Measurements from ENCODE around the gene EPB41L4B.

EPB41L4B gene

GRCh38 chr9:109310486-109310901 is 10.4 kb downstream of the EPB41L4B start:
- no peaks in the 10 kb centered on the region for H3K9me3 ChIP-seq (ENCODE audit: control insufficient read depth, insufficient read depth, low read length)
- no peaks in the 10 kb centered on the region for H3K27me3 ChIP-seq (ENCODE audit: control insufficient read depth, insufficient read depth, low read length)
- H3K4me3 ChIP-seq (ENCODE audit: low read depth, low read length): no peak overlapping the region
- no peaks in the 10 kb centered on the region for H3K36me3 ChIP-seq (ENCODE audit: control insufficient read depth, insufficient read depth, low read length)
- H3K9ac ChIP-seq (ENCODE audit: low read depth, low read length): no peak overlapping the region
- H3K4me1 ChIP-seq (ENCODE audit: control insufficient read depth, insufficient read depth, low read length): peaks cover 18% of the 10 kb centered on the region

- no peaks in the 10 kb centered on the region for H3K36me3 ChIP-seq (ENCODE audit: control insufficient read depth, insufficient read depth, low read length)
- no peaks in the 10 kb centered on the region for H3K9me3 ChIP-seq (ENCODE audit: control insufficient read depth, insufficient read depth, low read length)
- H3K27me3 ChIP-seq (ENCODE audit: control insufficient read depth, insufficient read depth, low read length): no peaks in the 10 kb centered on the region
- H3K4me1 ChIP-seq (ENCODE audit: control insufficient read depth, insufficient read depth, low read length): peaks cover 10% of the 10 kb centered on the region
- H3K9ac ChIP-seq (ENCODE audit: low read depth, low read length): no peak overlapping the region
- H3K4me3 ChIP-seq (ENCODE audit: low read depth, low read length): no peak overlapping the region
These were observed 11.6 kb downstream of the EPB41L4B start for GRCh38 chr9:109309282-109309681.

GRCh38 chr9:109307380-109308240 is 13.2 kb downstream of the EPB41L4B start:
- Histone ChIP-seq H3K4me3 (ENCODE audit: low read depth, low read length) (no peak overlapping the region), H3K9me3 (ENCODE audit: control insufficient read depth, insufficient read depth, low read length) (no peaks in the 10 kb centered on the region), H3K4me1 (ENCODE audit: control insufficient read depth, insufficient read depth, low read length) (peaks cover 2% of the 10 kb centered on the region), H3K27me3 (ENCODE audit: control insufficient read depth, insufficient read depth, low read length) (no peaks in the 10 kb centered on the region), H3K36me3 (ENCODE audit: control insufficient read depth, insufficient read depth, low read length) (no peaks in the 10 kb centered on the region), H3K9ac (ENCODE audit: low read depth, low read length) (no peak overlapping the region)

GRCh38 chr9:109305801-109306200 is 15.1 kb downstream of the EPB41L4B start:
- no peak overlapping the region for H3K9ac ChIP-seq (ENCODE audit: low read depth, low read length)
- no peaks in the 10 kb centered on the region for H3K9me3 ChIP-seq (ENCODE audit: control insufficient read depth, insufficient read depth, low read length)
- H3K36me3 ChIP-seq (ENCODE audit: control insufficient read depth, insufficient read depth, low read length): no peaks in the 10 kb centered on the region
- no peak overlapping the region for H3K4me3 ChIP-seq (ENCODE audit: low read depth, low read length)
- no peaks in the 10 kb centered on the region for H3K4me1 ChIP-seq (ENCODE audit: control insufficient read depth, insufficient read depth, low read length)
- H3K27me3 ChIP-seq (ENCODE audit: control insufficient read depth, insufficient read depth, low read length): no peaks in the 10 kb centered on the region

GRCh38 chr9:109304347-109304746 is 16.5 kb downstream of the EPB41L4B start:
- no peaks in the 10 kb centered on the region for H3K4me1 ChIP-seq (ENCODE audit: control insufficient read depth, insufficient read depth, low read length)
- no peaks in the 10 kb centered on the region for H3K9me3 ChIP-seq (ENCODE audit: control insufficient read depth, insufficient read depth, low read length)
- no peaks in the 10 kb centered on the region for H3K36me3 ChIP-seq (ENCODE audit: control insufficient read depth, insufficient read depth, low read length)
- H3K27me3 ChIP-seq (ENCODE audit: control insufficient read depth, insufficient read depth, low read length): no peaks in the 10 kb centered on the region
- no peak overlapping the region for H3K9ac ChIP-seq (ENCODE audit: low read depth, low read length)
- H3K4me3 ChIP-seq (ENCODE audit: low read depth, low read length): no peak overlapping the region

- Histone ChIP-seq H3K9ac (ENCODE audit: low read depth, low read length) (no peak overlapping the region), H3K36me3 (ENCODE audit: control insufficient read depth, insufficient read depth, low read length) (no peaks in the 10 kb centered on the region), H3K9me3 (ENCODE audit: control insufficient read depth, insufficient read depth, low read length) (no peaks in the 10 kb centered on the region), H3K4me3 (ENCODE audit: low read depth, low read length) (no peak overlapping the region), H3K4me1 (ENCODE audit: control insufficient read depth, insufficient read depth, low read length) (no peaks in the 10 kb centered on the region), H3K27me3 (ENCODE audit: control insufficient read depth, insufficient read depth, low read length) (no peaks in the 10 kb centered on the region)
These were observed 17.0 kb downstream of the EPB41L4B start for GRCh38 chr9:109303900-109304299.

GRCh38 chr9:109302606-109303005 is 18.3 kb downstream of the EPB41L4B start:
- Histone ChIP-seq H3K4me3 (ENCODE audit: low read depth, low read length) (no peak overlapping the region), H3K4me1 (ENCODE audit: control insufficient read depth, insufficient read depth, low read length) (no peaks in the 10 kb centered on the region), H3K36me3 (ENCODE audit: control insufficient read depth, insufficient read depth, low read length) (no peaks in the 10 kb centered on the region), H3K27me3 (ENCODE audit: control insufficient read depth, insufficient read depth, low read length) (no peaks in the 10 kb centered on the region), H3K9me3 (ENCODE audit: control insufficient read depth, insufficient read depth, low read length) (no peaks in the 10 kb centered on the region), H3K9ac (ENCODE audit: low read depth, low read length) (no peak overlapping the region)

GRCh38 chr9:109301012-109301411 is 19.8 kb downstream of the EPB41L4B start:
- no peaks in the 10 kb centered on the region for H3K9me3 ChIP-seq (ENCODE audit: control insufficient read depth, insufficient read depth, low read length)
- no peaks in the 10 kb centered on the region for H3K27me3 ChIP-seq (ENCODE audit: control insufficient read depth, insufficient read depth, low read length)
- no peak overlapping the region for H3K9ac ChIP-seq (ENCODE audit: low read depth, low read length)
- H3K36me3 ChIP-seq (ENCODE audit: control insufficient read depth, insufficient read depth, low read length): no peaks in the 10 kb centered on the region
- peaks cover 2% of the 10 kb centered on the region for H3K4me1 ChIP-seq (ENCODE audit: control insufficient read depth, insufficient read depth, low read length)
- H3K4me3 ChIP-seq (ENCODE audit: low read depth, low read length): no peak overlapping the region

- no peaks in the 10 kb centered on the region for H3K9me3 ChIP-seq (ENCODE audit: control insufficient read depth, insufficient read depth, low read length)
- no peaks in the 10 kb centered on the region for H3K27me3 ChIP-seq (ENCODE audit: control insufficient read depth, insufficient read depth, low read length)
- peaks cover 2% of the 10 kb centered on the region for H3K4me1 ChIP-seq (ENCODE audit: control insufficient read depth, insufficient read depth, low read length)
- H3K4me3 ChIP-seq (ENCODE audit: low read depth, low read length): no peak overlapping the region
- H3K36me3 ChIP-seq (ENCODE audit: control insufficient read depth, insufficient read depth, low read length): no peaks in the 10 kb centered on the region
- no peak overlapping the region for H3K9ac ChIP-seq (ENCODE audit: low read depth, low read length)
These were observed 21.0 kb downstream of the EPB41L4B start for GRCh38 chr9:109299891-109300290.

GRCh38 chr9:109297899-109298298 is 23.0 kb downstream of the EPB41L4B start:
- H3K9ac ChIP-seq (ENCODE audit: low read depth, low read length): no peak overlapping the region
- H3K4me1 ChIP-seq (ENCODE audit: control insufficient read depth, insufficient read depth, low read length): peaks cover 2% of the 10 kb centered on the region
- H3K36me3 ChIP-seq (ENCODE audit: control insufficient read depth, insufficient read depth, low read length): no peaks in the 10 kb centered on the region
- H3K9me3 ChIP-seq (ENCODE audit: control insufficient read depth, insufficient read depth, low read length): no peaks in the 10 kb centered on the region
- no peak overlapping the region for H3K4me3 ChIP-seq (ENCODE audit: low read depth, low read length)
- no peaks in the 10 kb centered on the region for H3K27me3 ChIP-seq (ENCODE audit: control insufficient read depth, insufficient read depth, low read length)

- no peak overlapping the region for H3K9ac ChIP-seq (ENCODE audit: low read depth, low read length)
- no peaks in the 10 kb centered on the region for H3K36me3 ChIP-seq (ENCODE audit: control insufficient read depth, insufficient read depth, low read length)
- no peak overlapping the region for H3K4me3 ChIP-seq (ENCODE audit: low read depth, low read length)
- no peaks in the 10 kb centered on the region for H3K9me3 ChIP-seq (ENCODE audit: control insufficient read depth, insufficient read depth, low read length)
- H3K4me1 ChIP-seq (ENCODE audit: control insufficient read depth, insufficient read depth, low read length): peaks cover 2% of the 10 kb centered on the region
- no peaks in the 10 kb centered on the region for H3K27me3 ChIP-seq (ENCODE audit: control insufficient read depth, insufficient read depth, low read length)
These were observed 25.4 kb downstream of the EPB41L4B start for GRCh38 chr9:109295221-109296130.
